ENCODE measurements around the gene ENTPD2. TPM values are rescaled to one million over a fixed set of nuclear protein-coding genes. Genes with fewer than 3 reads are reported as not detected.
A peak's percentile ranks its signal among the peaks of the same experiment; 100 is the strongest.

ENTPD2 gene
- total RNA-seq, 1 experiment from 2014 or later: not detected

- Histone ChIP-seq H3K4me3 (ENCODE audit: low read length) (no peak within 1 kb of the TSS), H3K9ac (ENCODE audit: low read length) (no peak within 1 kb of the TSS), H3K27me3 (ENCODE audit: low read length) (no peaks in the 10 kb centered on the region), H4K20me1 (ENCODE audit: insufficient read depth, low read depth, low read length) (no peaks in the 10 kb centered on the region), H3K4me2 (ENCODE audit: low read depth, low read length, poor library complexity, severe bottlenecking) (no peak within 1 kb of the TSS), H3K27ac (ENCODE audit: low read length) (no peak within 1 kb of the TSS), H3K4me1 (ENCODE audit: low read length) (peaks cover 8% of the 10 kb centered on the region), H3K79me2 (ENCODE audit: low read length) (no peaks in the 10 kb centered on the region), H3K36me3 (ENCODE audit: insufficient read depth, low read length) (no peaks in the 10 kb centered on the region), H3K9me3 (ENCODE audit: low read length) (no peaks in the 10 kb centered on the region), H3K9me2 (replicated peaks; ENCODE audit: insufficient read depth, low read length) (no peaks in the 10 kb centered on the region), H2AFZ (ENCODE audit: low read length) (no peak within 1 kb of the TSS)
- DNase-seq: peak; percentile 91
These were observed 7.6 kb downstream of the ENTPD2 start, which contains the start of gene NPDC1 for GRCh38 chr9:137046088-137046787. TSS of gene NPDC1 (minus strand) at chr9:137046177. CDS start at chr9:137045989, 188 bp downstream.

GRCh38 chr9:137045294-137046087 is 8.4 kb downstream of the ENTPD2 start:
- DNase-seq: no peak
- Histone ChIP-seq H4K20me1 (ENCODE audit: insufficient read depth, low read depth, low read length) (no peaks in the 10 kb centered on the region), H2AFZ (ENCODE audit: low read length) (no peak overlapping the region), H3K4me1 (ENCODE audit: low read length) (peaks cover 8% of the 10 kb centered on the region), H3K27me3 (ENCODE audit: low read length) (no peaks in the 10 kb centered on the region), H3K27ac (ENCODE audit: low read length) (no peak overlapping the region), H3K4me2 (ENCODE audit: low read depth, low read length, poor library complexity, severe bottlenecking) (no peak overlapping the region), H3K9me2 (replicated peaks; ENCODE audit: insufficient read depth, low read length) (no peaks in the 10 kb centered on the region), H3K9me3 (ENCODE audit: low read length) (no peaks in the 10 kb centered on the region), H3K4me3 (ENCODE audit: low read length) (no peak overlapping the region), H3K9ac (ENCODE audit: low read length) (no peak overlapping the region), H3K79me2 (ENCODE audit: low read length) (no peaks in the 10 kb centered on the region), H3K36me3 (ENCODE audit: insufficient read depth, low read length) (no peaks in the 10 kb centered on the region)

- no peak for DNase-seq
- Histone ChIP-seq H3K9ac (ENCODE audit: low read length) (no peak overlapping the region), H3K27ac (ENCODE audit: low read length) (no peak overlapping the region), H3K9me2 (replicated peaks; ENCODE audit: insufficient read depth, low read length) (no peaks in the 10 kb centered on the region), H3K4me1 (ENCODE audit: low read length) (peaks cover 8% of the 10 kb centered on the region), H3K79me2 (ENCODE audit: low read length) (no peaks in the 10 kb centered on the region), H3K9me3 (ENCODE audit: low read length) (no peaks in the 10 kb centered on the region), H4K20me1 (ENCODE audit: insufficient read depth, low read depth, low read length) (no peaks in the 10 kb centered on the region), H2AFZ (ENCODE audit: low read length) (no peak overlapping the region), H3K4me2 (ENCODE audit: low read depth, low read length, poor library complexity, severe bottlenecking) (no peak overlapping the region), H3K4me3 (ENCODE audit: low read length) (no peak overlapping the region), H3K36me3 (ENCODE audit: insufficient read depth, low read length) (no peaks in the 10 kb centered on the region), H3K27me3 (ENCODE audit: low read length) (no peaks in the 10 kb centered on the region)
These were observed 9.2 kb downstream of the ENTPD2 start for GRCh38 chr9:137044502-137045177.

- no peaks in the 10 kb centered on the region for H4K20me1 ChIP-seq (ENCODE audit: insufficient read depth, low read depth, low read length)
- no peak overlapping the region for H3K9ac ChIP-seq (ENCODE audit: low read length)
- H3K27ac ChIP-seq (ENCODE audit: low read length): no peak overlapping the region
- DNase-seq: no peak
- H3K9me2 ChIP-seq (replicated peaks; ENCODE audit: insufficient read depth, low read length): no peaks in the 10 kb centered on the region
- no peaks in the 10 kb centered on the region for H3K36me3 ChIP-seq (ENCODE audit: insufficient read depth, low read length)
- no peaks in the 10 kb centered on the region for H3K9me3 ChIP-seq (ENCODE audit: low read length)
- H3K4me1 ChIP-seq (ENCODE audit: low read length): peaks cover 8% of the 10 kb centered on the region
- H3K4me3 ChIP-seq (ENCODE audit: low read length): no peak overlapping the region
- H3K27me3 ChIP-seq (ENCODE audit: low read length): no peaks in the 10 kb centered on the region
- no peaks in the 10 kb centered on the region for H3K79me2 ChIP-seq (ENCODE audit: low read length)
- H2AFZ ChIP-seq (ENCODE audit: low read length): no peak overlapping the region
- no peak overlapping the region for H3K4me2 ChIP-seq (ENCODE audit: low read depth, low read length, poor library complexity, severe bottlenecking)
These were observed 9.8 kb downstream of the ENTPD2 start for GRCh38 chr9:137044037-137044436.

- Histone ChIP-seq H3K27ac (ENCODE audit: low read length) (no peak overlapping the region), H2AFZ (ENCODE audit: low read length) (no peak overlapping the region), H3K9me3 (ENCODE audit: low read length) (no peaks in the 10 kb centered on the region), H3K4me2 (ENCODE audit: low read depth, low read length, poor library complexity, severe bottlenecking) (no peak overlapping the region), H4K20me1 (ENCODE audit: insufficient read depth, low read depth, low read length) (no peaks in the 10 kb centered on the region), H3K9me2 (replicated peaks; ENCODE audit: insufficient read depth, low read length) (no peaks in the 10 kb centered on the region), H3K27me3 (ENCODE audit: low read length) (no peaks in the 10 kb centered on the region), H3K36me3 (ENCODE audit: insufficient read depth, low read length) (no peaks in the 10 kb centered on the region), H3K4me1 (ENCODE audit: low read length) (peaks cover 8% of the 10 kb centered on the region), H3K4me3 (ENCODE audit: low read length) (no peak overlapping the region), H3K79me2 (ENCODE audit: low read length) (no peaks in the 10 kb centered on the region), H3K9ac (ENCODE audit: low read length) (no peak overlapping the region)
- DNase-seq: no peak
These were observed 10.8 kb downstream of the ENTPD2 start for GRCh38 chr9:137042751-137043727.

GRCh38 chr9:137041124-137041523 is 12.7 kb downstream of the ENTPD2 start:
- Histone ChIP-seq H3K9me3 (ENCODE audit: low read length) (no peaks in the 10 kb centered on the region), H3K27me3 (ENCODE audit: low read length) (no peaks in the 10 kb centered on the region), H3K36me3 (ENCODE audit: insufficient read depth, low read length) (no peaks in the 10 kb centered on the region), H3K4me1 (ENCODE audit: low read length) (peaks cover 8% of the 10 kb centered on the region), H4K20me1 (ENCODE audit: insufficient read depth, low read depth, low read length) (no peaks in the 10 kb centered on the region), H3K4me2 (ENCODE audit: low read depth, low read length, poor library complexity, severe bottlenecking) (no peak overlapping the region), H3K9me2 (replicated peaks; ENCODE audit: insufficient read depth, low read length) (no peaks in the 10 kb centered on the region), H2AFZ (ENCODE audit: low read length) (no peak overlapping the region), H3K79me2 (ENCODE audit: low read length) (no peaks in the 10 kb centered on the region), H3K4me3 (ENCODE audit: low read length) (no peak overlapping the region), H3K9ac (ENCODE audit: low read length) (no peak overlapping the region), H3K27ac (ENCODE audit: low read length) (no peak overlapping the region)
- DNase-seq: no peak

GRCh38 chr9:137040568-137040967 is 13.3 kb downstream of the ENTPD2 start:
- Histone ChIP-seq H3K79me2 (ENCODE audit: low read length) (no peaks in the 10 kb centered on the region), H4K20me1 (ENCODE audit: insufficient read depth, low read depth, low read length) (no peaks in the 10 kb centered on the region), H2AFZ (ENCODE audit: low read length) (no peak overlapping the region), H3K27me3 (ENCODE audit: low read length) (no peaks in the 10 kb centered on the region), H3K27ac (ENCODE audit: low read length) (no peak overlapping the region), H3K9me3 (ENCODE audit: low read length) (no peaks in the 10 kb centered on the region), H3K9ac (ENCODE audit: low read length) (no peak overlapping the region), H3K4me2 (ENCODE audit: low read depth, low read length, poor library complexity, severe bottlenecking) (no peak overlapping the region), H3K4me1 (ENCODE audit: low read length) (peaks cover 8% of the 10 kb centered on the region), H3K4me3 (ENCODE audit: low read length) (no peak overlapping the region), H3K9me2 (replicated peaks; ENCODE audit: insufficient read depth, low read length) (no peaks in the 10 kb centered on the region), H3K36me3 (ENCODE audit: insufficient read depth, low read length) (no peaks in the 10 kb centered on the region)
- no peak for DNase-seq
